GM21381 (cell line): ENCODE data around the gene DENND1A.
"Not testable (repeated sequence)": the region's sequence is repeated elsewhere in the genome, so short reads cannot be mapped to it uniquely, and the experiment has no call there.

ENCODE experiments used
- ATAC-seq: cut with Tn5 transposase; IDR thresholded peaks from one replicate; pipeline ENCODE4 v1.9.1; 2021; ENCODE audit warnings: mild to moderate bottlenecking, moderate library complexity; ENCODE audit not compliant: unreplicated experiment

The DENND1A gene

DNA sequence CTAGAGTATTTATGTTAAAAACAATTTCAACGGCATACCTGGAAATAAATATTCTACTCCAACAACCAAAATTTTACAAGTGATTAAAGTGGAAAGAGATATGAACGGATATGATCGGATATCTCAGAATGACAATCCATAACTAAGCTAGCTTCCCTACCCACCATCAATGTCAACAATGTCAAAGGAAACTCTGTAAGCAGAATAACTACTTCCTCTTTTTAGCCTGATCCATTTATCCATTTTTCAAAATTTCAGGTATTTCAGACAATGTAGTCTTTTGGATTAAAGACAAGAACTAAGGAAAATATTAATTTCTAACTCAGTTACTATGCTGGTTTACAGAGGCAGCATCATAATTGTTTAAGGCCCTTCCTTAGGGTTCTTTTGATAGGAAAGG is 188.7 kb downstream of the DENND1A start:
- ATAC-seq = no peak

DNA sequence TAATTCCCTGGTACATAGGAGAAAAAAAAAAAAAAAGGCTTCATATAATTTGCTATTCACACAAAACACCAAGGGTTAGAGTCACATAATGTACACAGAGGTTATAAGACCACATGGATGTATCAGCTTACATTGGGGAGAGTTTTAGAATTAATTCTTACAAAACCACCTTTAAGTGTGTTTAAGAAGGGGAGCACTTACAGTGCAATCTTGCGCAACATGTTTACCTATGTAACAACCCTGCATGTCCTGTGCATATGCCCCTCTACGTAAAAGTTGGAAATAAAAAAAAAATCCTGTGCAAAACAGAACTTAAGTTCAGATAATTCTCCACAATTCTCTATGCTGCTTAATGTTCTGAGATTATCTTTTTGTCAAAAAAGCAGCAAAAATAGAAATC is 190.0 kb downstream of the DENND1A start:
- no peak for ATAC-seq

DNA sequence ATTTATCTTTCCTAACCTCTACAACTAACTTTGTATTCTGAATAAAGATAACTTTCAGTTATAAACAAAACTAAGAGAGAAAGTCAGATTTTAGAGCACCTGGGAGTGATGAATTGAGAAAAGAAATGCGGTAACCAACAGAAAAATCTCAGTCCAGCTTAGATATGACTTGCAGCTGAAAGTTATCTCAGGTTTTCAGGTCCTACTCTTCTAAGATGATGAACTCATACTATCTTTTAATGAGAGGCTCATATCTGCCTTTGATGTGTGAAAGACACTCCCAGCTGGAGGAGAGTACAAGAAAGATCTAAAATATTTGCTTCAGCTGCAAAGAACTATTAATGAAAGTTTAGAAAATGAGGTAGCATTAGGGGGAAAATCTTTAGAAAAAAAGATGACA is 190.5 kb downstream of the DENND1A start:
- ATAC-seq = no peak

DNA sequence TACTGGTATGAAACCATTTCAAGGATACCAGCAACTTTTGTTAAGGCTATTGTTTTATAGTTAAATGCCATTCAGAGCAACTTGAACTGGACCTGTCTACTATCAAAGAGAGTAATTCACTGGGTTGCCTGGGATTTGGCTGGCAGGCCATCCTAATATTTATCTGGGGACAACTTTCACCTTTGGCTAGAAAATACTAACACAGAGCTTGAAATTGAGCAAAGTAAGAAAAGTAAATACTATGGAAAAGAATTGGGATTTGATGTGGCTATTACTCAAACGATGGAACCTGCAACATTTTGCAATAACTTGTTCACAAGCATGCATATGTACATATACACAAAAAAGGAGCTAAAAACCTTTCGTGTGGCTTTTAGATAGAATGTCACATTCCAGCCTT is 191.3 kb downstream of the DENND1A start:
- no peak for ATAC-seq

DNA sequence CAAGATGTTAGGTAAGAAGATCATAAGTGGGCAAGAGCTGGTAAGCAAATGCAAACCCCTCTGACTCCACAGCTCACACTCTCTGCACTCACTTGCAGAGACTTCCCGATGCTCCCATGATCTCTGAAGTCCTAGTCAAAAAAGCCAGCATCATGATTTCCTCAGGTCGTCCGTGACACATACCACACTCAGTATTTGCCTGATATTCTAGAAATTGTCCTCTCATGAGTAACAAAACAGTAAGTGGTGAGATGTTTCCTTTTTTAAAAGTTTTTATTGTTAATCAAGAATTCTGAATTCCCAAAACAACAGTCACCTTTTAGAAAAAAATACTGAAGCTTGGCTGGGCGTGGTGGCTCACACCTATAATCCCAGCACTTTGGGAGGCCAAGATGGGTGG is 194.6 kb downstream of the DENND1A start:
- ATAC-seq = no peak

DNA sequence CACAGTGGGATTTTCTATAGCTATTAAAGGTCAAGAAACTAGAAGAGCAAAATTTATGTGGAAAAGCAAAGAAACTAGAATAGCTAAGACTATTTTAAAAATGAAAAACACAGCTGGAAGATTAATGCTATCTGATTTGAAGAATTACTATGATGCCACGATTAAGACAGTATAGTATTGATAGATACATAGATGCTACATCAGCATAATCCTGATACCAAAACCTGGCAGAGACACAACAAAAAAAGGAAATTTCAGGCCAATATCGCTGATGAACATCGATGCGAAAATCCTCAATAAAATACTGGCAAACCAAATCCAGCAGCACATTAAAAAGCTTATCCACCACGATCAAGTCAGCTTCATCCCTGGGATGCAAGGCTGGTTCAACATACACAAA is 201.4 kb downstream of the DENND1A start:
- ATAC-seq = not testable (repeated sequence)

DNA sequence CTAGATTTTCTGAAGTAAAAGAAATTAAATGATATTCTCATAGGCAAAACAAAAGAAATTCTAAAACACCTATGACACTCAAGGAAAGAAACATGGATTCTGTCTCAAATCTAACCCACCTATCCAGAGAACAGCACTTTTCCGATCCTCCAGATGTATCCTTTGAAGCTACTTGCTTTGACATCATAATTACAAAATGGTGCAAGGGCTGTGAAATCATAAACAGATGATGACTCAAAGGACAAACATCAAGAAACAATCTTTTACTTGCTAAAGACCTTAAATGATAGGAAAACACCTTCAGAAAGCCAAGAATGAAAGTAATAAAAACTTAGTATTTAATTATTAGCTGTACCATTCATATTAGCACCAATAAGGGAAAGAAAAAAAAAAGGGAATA is 202.6 kb downstream of the DENND1A start:
- ATAC-seq = no peak

DNA sequence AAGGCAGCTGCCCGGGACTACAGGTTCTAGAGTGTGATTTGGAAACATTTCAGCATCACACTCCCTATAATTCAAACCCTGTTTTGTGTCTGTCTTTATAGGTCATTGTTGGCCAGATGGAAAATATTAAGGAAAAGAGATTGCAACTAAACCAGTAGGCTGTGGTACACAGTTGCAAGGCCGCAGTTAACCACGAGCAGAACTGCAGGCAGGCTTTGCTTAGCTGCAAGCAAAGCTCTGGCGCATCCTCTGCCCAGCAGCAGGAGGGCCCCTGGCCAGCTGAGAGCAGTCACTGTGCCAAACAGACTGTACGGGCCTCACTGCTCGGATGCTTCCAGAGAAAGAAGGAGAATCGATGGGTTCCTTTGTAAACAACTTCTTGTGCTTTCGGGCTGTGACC is 204.5 kb downstream of the DENND1A start:
- no peak for ATAC-seq

DNA sequence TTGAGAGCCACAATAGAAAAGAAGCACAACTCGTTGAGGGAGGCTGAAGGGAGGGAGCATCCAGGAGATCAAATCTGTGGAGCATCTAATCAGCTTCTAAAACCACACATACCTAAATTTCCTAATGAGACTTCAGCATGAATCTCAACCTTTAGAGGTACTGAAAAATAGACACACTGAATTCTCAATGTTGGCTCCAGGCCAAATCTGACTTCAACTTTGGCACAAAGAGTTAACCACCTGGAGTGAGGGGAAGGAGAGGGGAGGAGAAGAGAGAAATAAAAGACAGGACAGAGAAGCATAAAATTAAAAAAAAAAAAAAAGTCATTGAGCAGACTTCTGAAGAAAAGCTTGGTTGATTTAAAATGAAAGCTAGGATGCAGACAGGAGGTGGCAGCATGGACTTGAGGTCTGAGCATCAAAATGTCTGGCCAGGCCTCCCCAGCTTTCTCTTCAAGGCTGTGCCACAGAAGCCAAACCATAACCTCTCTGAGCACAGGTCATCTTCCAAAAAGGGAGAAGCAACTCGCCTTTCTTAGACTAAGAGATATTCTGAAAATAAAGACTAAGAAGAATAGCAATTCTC is 205.6 kb downstream of the DENND1A start:
- no peak for ATAC-seq

DNA sequence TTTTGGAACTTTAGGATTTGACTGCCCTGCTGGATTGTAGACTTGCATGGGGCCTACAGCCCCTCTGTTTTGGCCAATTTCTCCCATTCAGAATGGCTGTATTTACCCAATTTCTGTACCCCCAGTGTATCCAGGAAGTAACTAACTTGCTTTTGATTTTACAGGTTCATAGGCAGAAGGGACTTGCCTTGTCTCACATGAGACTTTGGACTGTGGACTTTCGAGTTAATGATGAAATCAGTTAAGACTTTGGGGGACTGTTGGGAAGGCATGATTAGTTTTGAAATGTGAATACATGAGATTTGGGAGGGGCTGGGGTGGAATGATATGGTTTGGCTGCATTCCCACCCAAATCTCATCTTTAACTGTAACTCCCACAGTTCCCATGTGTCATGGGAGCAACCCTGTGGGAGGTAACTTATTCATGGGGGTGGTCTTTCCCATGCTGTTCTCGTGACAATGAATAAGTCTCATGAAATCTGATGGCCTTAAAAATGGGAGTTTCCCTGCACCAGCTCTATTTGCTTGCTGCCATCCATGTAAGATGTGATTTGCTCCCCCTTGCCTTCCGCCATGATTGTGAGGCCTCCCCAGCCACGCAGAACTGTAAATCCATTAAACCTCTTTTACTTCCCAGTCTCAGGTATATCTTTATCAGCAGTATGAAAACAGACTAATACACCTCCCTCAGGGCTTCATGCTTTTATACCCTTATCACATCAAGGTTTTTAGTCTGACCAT is 206.6 kb downstream of the DENND1A start:
- ATAC-seq = no peak

DNA sequence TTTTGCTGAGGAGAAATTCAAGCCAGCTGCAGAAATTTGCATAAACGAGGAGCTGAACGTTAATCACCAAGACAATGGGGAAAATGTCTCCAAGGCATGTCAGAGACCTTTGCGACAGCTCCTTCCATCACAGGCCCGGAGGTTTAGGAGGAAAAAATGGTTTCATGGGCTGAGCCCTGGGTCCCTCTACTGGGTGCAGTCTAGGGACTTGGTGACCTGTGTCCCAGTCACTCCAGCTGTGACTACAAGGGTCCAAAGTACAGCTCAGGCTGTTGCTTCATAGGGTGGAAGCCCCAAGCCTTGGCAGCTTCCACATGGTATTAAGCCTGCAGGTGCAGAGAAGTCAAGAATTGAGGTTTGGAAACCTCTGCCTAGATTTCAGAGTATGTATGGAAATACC is 207.5 kb downstream of the DENND1A start:
- no peak for ATAC-seq

DNA sequence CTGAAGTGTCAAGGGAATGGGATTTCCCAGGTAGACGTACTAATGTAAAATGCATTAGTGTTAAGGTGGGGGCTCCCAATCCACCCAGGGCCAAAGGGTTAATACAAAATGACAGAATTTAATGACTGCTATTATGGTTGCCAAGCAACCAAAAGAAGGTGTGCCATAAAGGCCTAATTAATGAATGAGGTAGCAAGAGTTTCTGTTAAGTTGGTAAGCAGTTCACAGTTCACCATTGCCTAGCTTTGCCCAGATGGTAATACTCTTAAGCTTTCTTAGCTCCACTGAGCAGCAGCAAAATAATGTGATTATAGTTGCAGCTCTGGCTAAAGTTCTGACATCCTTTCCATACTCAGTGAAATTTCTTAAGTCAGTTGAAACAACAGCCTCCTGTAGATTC is 211.7 kb downstream of the DENND1A start:
- ATAC-seq = no peak

DNA sequence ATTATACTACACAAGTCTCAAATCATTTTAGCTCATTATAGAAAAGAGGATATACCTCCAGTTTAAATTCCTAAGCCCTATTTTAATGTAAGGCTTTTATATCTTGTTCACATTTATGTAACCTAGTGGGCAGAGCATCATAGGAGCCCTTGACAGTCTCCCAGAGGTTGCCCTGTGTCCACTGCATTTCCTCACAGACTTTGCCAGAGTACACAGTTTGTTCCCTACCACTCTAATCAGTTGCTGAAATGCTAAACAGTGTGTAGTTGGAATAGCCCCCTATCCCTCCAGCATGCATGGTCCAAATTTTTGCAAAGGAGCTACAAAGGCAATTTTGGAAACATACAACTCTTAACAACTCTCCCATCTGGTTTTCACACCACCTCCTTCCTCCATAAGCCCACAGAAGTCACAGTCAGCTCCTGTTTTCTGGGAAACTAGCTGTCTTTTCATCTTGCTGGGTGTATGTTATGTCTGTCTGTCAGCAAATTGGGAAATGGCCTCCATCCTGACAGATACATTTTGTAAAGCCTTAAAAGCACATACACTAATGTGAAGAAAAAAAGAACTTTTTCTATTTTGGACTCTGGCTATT is 212.2 kb downstream of the DENND1A start:
- no peak for ATAC-seq

DNA sequence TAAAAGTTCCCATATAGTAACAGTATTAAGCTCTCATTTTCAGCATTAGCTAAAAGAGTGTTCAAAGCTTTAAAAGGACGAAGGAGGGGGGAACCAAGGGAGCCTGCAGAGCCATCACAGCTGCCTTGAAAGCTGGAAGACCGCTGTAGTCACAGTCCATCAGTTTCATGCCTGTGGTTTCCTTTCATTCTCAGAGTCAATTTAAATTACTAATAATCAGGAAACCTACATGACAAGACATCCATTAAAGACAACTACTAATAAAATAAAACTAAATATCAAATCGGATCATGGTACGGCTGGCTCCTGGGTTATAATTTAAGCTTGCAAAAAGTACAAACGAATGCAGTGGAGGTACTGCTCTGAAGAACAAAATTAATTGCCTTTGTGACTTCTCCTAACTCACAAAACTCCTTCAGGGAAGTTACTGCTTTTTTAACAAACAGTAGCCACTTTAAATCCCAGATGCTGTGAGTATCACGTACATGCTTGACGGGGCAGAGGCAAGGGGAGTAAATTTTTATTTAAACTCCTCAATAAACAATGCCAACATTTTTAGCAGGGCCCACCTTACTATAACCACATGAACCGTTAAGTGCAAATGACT is 213.5 kb downstream of the DENND1A start:
- ATAC-seq = no peak

DNA sequence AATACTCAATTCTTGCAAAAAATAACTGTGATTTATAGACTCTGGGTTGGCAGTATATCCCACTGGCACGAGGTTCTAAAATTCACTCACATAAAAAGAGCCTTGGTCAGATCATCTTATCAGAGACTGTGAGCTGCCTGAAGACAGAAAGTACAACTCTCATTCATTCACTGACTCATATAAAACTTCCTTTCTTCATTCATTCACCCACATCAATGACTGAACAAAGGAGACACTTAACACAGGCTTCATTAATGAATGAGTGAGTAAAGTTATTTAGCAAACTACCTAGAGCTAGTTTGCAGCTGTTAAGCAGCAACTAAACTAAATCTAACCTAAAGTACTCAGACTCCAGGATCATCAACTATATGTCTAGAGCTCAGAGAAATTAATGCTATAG is 214.7 kb downstream of the DENND1A start:
- no peak for ATAC-seq

DNA sequence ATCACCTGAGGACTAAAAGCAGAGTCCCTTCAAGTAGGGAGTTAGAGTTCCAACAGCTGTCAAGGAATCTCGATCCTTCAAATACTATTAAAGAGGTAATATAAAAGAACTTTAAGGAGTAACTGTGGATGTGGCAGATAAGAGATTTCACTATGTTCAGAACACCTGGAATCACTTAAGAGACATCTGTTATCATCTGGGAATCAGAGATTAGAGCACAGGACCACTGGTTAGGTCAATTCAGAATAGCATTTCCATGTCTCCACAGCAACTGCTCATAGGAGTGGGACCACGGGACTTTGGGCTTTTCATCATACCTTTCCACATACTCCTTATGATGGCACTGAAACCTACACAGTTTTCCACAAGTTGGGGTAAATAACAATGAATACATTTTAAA is 216.6 kb downstream of the DENND1A start:
- no peak for ATAC-seq

DNA sequence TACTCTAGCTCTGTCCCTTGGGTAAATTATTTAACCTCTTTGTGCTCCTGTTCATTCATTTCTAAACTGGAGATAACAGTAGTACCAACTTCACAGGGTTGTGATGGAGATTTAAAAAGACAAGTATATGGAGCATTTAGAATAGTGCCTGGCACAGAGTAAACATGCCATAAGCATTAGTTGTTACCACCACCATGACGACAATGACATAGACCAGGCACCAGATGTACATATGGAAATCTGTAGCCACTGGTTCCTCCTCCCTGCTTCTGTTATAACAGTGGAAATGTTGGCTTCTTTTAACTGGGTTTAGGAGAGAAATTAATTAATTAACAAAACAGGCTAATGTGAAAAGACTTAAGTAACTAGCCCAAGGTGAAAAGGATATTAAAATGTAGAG is 217.5 kb downstream of the DENND1A start:
- no peak for ATAC-seq

DNA sequence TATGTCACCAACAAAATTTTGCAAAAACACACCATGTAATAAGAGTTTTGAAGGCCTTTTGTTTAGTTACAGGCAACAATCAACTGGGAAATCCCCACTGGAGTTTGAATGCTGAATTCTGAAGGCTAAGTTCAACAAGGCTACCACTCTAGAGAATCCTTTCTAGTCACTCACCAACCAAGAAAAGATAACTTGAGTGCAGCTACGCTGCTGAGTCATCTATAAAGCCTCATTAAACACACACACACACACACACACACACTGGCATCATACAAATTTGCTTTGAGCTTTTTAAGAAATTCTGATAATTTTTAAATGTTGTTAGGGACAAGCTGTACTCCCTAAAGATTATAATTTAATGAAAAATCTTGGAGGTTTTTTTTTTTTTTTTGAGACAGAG is 219.6 kb downstream of the DENND1A start:
- no peak for ATAC-seq

DNA sequence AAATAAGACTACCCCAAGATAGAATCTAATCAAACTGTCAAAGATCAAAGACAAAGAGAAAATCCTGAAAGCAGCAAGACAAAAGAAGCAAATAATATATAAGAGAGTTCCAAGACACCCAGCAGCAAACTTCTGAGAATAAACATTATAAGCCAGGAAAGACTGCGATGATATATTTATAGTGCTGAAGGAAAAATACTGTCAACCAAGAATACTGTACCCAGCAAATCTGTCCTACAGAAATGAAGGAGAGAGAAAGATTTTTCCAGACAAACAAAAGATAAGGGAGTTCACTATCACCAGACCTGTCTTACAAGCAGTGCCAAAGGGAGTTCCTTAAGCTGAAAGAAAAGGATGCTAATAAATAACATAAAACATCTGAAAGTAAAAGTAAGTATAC is 227.4 kb downstream of the DENND1A start:
- no peak for ATAC-seq

DNA sequence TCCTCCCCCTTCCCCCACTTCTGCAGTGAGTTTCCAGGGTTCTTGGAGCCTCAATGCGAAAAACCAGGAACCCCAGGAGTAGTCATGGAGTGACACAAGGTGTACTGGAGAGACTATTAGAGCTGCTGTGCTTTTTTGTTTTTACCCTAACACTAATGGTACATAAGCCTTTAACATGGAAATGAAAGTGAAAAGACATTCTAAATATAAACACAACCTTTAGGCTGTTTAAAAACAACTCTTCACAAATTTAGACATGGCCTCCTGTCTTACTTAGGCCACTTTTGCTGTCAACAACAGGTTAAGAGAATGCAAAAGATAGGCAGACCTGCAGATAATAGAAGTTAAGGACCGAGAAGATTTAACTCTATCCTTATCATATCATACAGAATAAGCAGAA is 232.2 kb downstream of the DENND1A start:
- no peak for ATAC-seq

DNA sequence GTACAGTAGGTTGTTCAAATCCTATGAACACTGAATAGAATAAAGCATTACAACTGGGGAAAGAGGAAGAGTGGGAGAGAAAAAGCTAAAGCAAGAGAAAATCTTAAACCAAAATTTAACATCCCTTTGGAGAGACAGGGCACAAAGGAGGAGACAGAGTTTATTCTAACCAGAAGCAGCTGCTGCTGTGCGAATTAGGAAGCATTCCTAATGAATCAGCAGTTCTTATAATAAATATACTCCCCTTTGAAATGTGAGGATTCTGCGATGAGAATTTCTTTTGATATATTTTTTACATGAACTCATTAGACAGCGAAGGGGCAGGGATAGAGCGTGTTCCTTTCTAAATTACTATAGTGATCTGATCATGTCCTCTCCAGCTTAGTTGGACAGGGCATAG is 233.4 kb downstream of the DENND1A start:
- ATAC-seq = no peak

DNA sequence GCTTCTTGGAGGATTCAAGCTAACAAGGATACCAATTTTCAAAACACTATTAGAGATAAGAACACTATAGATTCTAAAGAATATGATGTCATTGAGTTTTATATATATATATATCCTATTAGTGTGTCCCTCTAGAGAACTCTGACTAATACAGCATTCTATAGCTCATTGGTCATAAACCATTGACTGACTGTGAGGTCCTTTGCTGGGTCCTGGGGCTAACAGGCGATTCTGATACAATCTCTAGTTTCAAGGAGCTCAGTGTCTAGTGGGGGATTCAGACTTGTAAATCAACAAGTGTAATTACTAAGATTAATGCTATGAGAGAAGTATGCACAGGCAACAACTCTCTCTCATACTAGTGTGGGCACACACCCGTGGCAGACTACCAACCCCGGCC is 234.5 kb downstream of the DENND1A start:
- ATAC-seq = no peak
